HG03064 (cell line): ENCODE measurements around the gene PCDHGC3.
"Not testable (repeated sequence)": the region's sequence is repeated elsewhere in the genome, so short reads cannot be mapped to it uniquely, and the experiment has no call there.

Experiments used
- ATAC-seq: cut with Tn5 transposase; IDR thresholded peaks from one replicate; pipeline ENCODE4 v1.9.1; 2021; ENCODE audit warnings: low read depth; ENCODE audit not compliant: unreplicated experiment

Gene PCDHGC3

GRCh38 chr5:141475625-141476131 is at the start of gene PCDHGC3:
TSS of gene PCDHGC3 (plus strand) at chr5:141475966. CDS start at chr5:141476117, 151 bp downstream.
- peak; percentile 91 for ATAC-seq

GRCh38 chr5:141427783-141428426 is 47.9 kb upstream of the PCDHGC3 start:
- no peak for ATAC-seq

- ATAC-seq, result peak; percentile 95
Measured at GRCh38 chr5:141430332-141431113, 45.2 kb upstream of the PCDHGC3 start, which contains the start of gene PCDHGA12. TSS of gene PCDHGA12 (plus strand) at chr5:141430507. CDS start at chr5:141430760, 253 bp downstream.

- ATAC-seq, result no peak
Measured at GRCh38 chr5:141431286-141431685, 44.5 kb upstream of the PCDHGC3 start.

- ATAC-seq, result not testable (repeated sequence)
Measured at GRCh38 chr5:141432308-141432707, 43.5 kb upstream of the PCDHGC3 start.

- not testable (repeated sequence) for ATAC-seq
Measured at GRCh38 chr5:141432726-141433125, 43.0 kb upstream of the PCDHGC3 start.

GRCh38 chr5:141434006-141434405 is 41.8 kb upstream of the PCDHGC3 start:
- no peak for ATAC-seq

GRCh38 chr5:141437221-141437620 is 38.5 kb upstream of the PCDHGC3 start:
- ATAC-seq, result no peak

- ATAC-seq, result no peak
Measured at GRCh38 chr5:141439411-141440141, 36.2 kb upstream of the PCDHGC3 start.

GRCh38 chr5:141440341-141440740 is 35.4 kb upstream of the PCDHGC3 start:
- ATAC-seq, result no peak

- no peak for ATAC-seq
Measured at GRCh38 chr5:141441571-141442170, 34.1 kb upstream of the PCDHGC3 start.

GRCh38 chr5:141465351-141465750 is 10.4 kb upstream of the PCDHGC3 start:
- ATAC-seq, result no peak

GRCh38 chr5:141476132-141476911 is 556 bp downstream of the PCDHGC3 start:
- peak; percentile 21 for ATAC-seq

- ATAC-seq, result no peak
Measured at GRCh38 chr5:141477044-141477575, 1.3 kb downstream of the PCDHGC3 start.

GRCh38 chr5:141477815-141478214 is 2.0 kb downstream of the PCDHGC3 start:
- ATAC-seq, result no peak

GRCh38 chr5:141478321-141478945 is 2.7 kb downstream of the PCDHGC3 start:
- no peak for ATAC-seq

GRCh38 chr5:141479776-141480175 is 4.0 kb downstream of the PCDHGC3 start:
- no peak for ATAC-seq

GRCh38 chr5:141483902-141484301 is 8.1 kb downstream of the PCDHGC3 start:
- ATAC-seq, result no peak

- no peak for ATAC-seq
Measured at GRCh38 chr5:141484310-141484640, 8.5 kb downstream of the PCDHGC3 start.
